Smooth muscle cell (in vitro differentiated cells): Measurements from ENCODE around the gene RAB6B. TPM values are rescaled to one million over a fixed set of nuclear protein-coding genes. Genes with fewer than 3 reads are reported as not detected.

Experiments
- DNase-seq: peaks from one replicate; lab custom pipeline; 2025; ENCODE audit not compliant: unreplicated experiment; lab: John Stamatoyannopoulos, UW
- H2AFZ ChIP-seq: fragments of 200-600 bp; sonication (generic); 2 replicates; pipeline ENCODE4 v1.6.0; 2016; ENCODE audit warnings: antibody characterized with exemption, low read depth, mild to moderate bottlenecking
- H3F3A ChIP-seq: fragments of 200-600 bp; sonication (generic); 2 replicates; pipeline ENCODE4 v1.6.0; 2017; ENCODE audit warnings: antibody characterized with exemption, low read depth
- H3K27ac ChIP-seq: fragments of 200-600 bp; sonication (generic); 2 replicates; pipeline ENCODE4 v1.5.1; 2016; ENCODE audit warnings: low read depth, mild to moderate bottlenecking
- H3K27me3 ChIP-seq: fragments of 200-600 bp; sonication (generic); 2 replicates; pipeline ENCODE4 v1.6.1; 2016; ENCODE audit warnings: low read depth, mild to moderate bottlenecking
- H3K36me3 ChIP-seq: fragments of 200-600 bp; sonication (generic); 2 replicates; pipeline ENCODE4 v1.5.1; 2016; ENCODE audit warnings: low read depth
- H3K4me1 ChIP-seq: fragments of 200-600 bp; sonication (generic); 2 replicates; pipeline ENCODE4 v1.5.1; 2016; ENCODE audit warnings: low read depth
- H3K4me2 ChIP-seq: fragments of 200-600 bp; sonication (generic); 2 replicates; pipeline ENCODE4 v1.6.0; 2016; ENCODE audit warnings: mild to moderate bottlenecking
- H3K4me3 ChIP-seq: fragments of 200-600 bp; sonication (generic); 2 replicates; pipeline ENCODE4 v1.5.1; 2016; ENCODE audit warnings: mild to moderate bottlenecking
- H3K79me2 ChIP-seq: fragments of 200-600 bp; sonication (generic); 2 replicates; pipeline ENCODE4 v1.6.0; 2016; ENCODE audit warnings: low read depth, mild to moderate bottlenecking
- H3K9ac ChIP-seq: fragments of 200-600 bp; sonication (generic); 2 replicates; pipeline ENCODE4 v1.6.0; 2016; ENCODE audit warnings: low read depth
- H3K9me3 ChIP-seq: fragments of 200-600 bp; sonication (generic); replicated peaks from 2 replicates; pipeline ENCODE4 v1.5.1; 2016; ENCODE audit warnings: low read depth
- H4K20me1 ChIP-seq: fragments of 200-600 bp; sonication (generic); 2 replicates; pipeline ENCODE4 v1.6.0; 2016; ENCODE audit warnings: low read depth
- WGBS: methylation state at CpG from one replicate; pipeline ENCODE4 v1.1.7; 2016; ENCODE audit warnings: low lambda C conversion rate; 5-methylcytosine and 5-hydroxymethylcytosine counted together
- polyA plus RNA-seq: library from polyadenylated mRNA; unstranded; fragments of >200 nt; fragmentation: Nextera tagmentation; extraction: Ambion mirVana; gene quantifications from 2 replicates; pipeline ENCODE4 v1.2.1, GENCODE V29; 2016
- total RNA-seq: library from RNA; depleted of rRNA; stranded (reverse); fragments of >200 nt; gene quantifications from 2 replicates; pipeline ENCODE4 v1.2.3, GENCODE V29; 2014
- TF ChIP-seq, protein P1 (sequence below): fragments of 200-600 bp; sonication (generic); IDR thresholded peaks from 2 replicates; pipeline ENCODE4 v1.5.1; 2017; ENCODE audit warnings: borderline replicate concordance, mild to moderate bottlenecking, antibody characterized with exemption; ENCODE audit not compliant: insufficient read depth, poor library complexity, severe bottlenecking

RAB6B gene
- total and polyA plus RNA-seq, 2 experiments from 2014 or later, result 1.2 to 2.0 TPM

DNA sequence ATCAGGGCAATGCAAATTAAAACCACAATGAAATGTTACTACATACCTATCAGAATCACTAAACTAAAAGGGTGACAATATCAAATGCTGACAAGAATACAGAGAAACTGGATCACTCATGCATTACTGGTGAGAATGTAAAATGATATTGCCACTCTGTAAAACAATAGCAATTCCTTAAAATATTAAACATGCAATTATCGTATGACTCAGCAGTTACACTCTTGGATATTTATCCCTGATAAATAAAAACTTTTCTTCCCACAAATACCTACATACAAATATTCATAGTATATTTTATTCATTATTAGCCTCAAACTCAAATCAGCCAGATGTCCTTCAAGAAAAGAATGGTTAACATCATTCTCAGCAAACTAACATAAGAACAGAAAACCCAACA lies 25.9 kb upstream of the RAB6B start:
- DNase-seq, result no peak
- Histone ChIP-seq H3K9me3 (no peaks in the 10 kb centered on the region), H3F3A (no peaks in the 10 kb centered on the region), H3K36me3 (no peaks in the 10 kb centered on the region), H3K27ac (no peak overlapping the region), H3K27me3 (no peaks in the 10 kb centered on the region), H3K79me2 (no peaks in the 10 kb centered on the region), H4K20me1 (no peaks in the 10 kb centered on the region), H3K4me2 (no peak overlapping the region), H2AFZ (no peak overlapping the region), H3K4me1 (no peaks in the 10 kb centered on the region), H3K4me3 (no peak overlapping the region), H3K9ac (no peak overlapping the region)
- TF ChIP-seq, protein P1, sequence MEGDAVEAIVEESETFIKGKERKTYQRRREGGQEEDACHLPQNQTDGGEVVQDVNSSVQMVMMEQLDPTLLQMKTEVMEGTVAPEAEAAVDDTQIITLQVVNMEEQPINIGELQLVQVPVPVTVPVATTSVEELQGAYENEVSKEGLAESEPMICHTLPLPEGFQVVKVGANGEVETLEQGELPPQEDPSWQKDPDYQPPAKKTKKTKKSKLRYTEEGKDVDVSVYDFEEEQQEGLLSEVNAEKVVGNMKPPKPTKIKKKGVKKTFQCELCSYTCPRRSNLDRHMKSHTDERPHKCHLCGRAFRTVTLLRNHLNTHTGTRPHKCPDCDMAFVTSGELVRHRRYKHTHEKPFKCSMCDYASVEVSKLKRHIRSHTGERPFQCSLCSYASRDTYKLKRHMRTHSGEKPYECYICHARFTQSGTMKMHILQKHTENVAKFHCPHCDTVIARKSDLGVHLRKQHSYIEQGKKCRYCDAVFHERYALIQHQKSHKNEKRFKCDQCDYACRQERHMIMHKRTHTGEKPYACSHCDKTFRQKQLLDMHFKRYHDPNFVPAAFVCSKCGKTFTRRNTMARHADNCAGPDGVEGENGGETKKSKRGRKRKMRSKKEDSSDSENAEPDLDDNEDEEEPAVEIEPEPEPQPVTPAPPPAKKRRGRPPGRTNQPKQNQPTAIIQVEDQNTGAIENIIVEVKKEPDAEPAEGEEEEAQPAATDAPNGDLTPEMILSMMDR, result no peak
- WGBS, result 96% methylated on average over 1 of the region's 1 CpG

DNA sequence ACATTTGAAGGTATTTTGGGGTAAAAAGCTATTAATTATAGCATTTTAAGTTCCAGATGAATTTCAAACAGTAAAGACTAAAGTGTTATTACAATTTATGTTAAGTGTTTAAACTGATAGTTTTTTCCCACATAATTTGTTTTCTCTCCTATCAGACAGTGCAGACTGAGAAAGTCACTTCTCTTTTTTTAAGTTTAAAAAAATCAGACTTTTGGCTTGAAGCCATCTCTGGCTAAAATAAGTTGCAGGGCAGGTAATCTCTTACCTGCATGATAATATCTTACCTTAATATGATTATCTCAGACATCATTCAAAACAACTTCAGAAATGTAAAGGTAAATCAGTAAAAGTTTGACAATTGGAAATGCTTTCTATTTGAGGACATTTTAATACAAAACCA lies 21.5 kb upstream of the RAB6B start:
- no peak overlapping the region for H3K9ac ChIP-seq
- no peaks in the 10 kb centered on the region for H4K20me1 ChIP-seq
- no peaks in the 10 kb centered on the region for H3K27me3 ChIP-seq
- DNase-seq, result no peak
- no peak overlapping the region for H2AFZ ChIP-seq
- no peaks in the 10 kb centered on the region for H3K9me3 ChIP-seq
- H3K4me3 ChIP-seq, result no peak overlapping the region
- no peaks in the 10 kb centered on the region for H3K36me3 ChIP-seq
- H3K4me1 ChIP-seq, result no peaks in the 10 kb centered on the region
- H3K79me2 ChIP-seq, result no peaks in the 10 kb centered on the region
- H3F3A ChIP-seq, result no peaks in the 10 kb centered on the region
- no peak overlapping the region for H3K4me2 ChIP-seq
- TF ChIP-seq, protein P1, result no peak
- H3K27ac ChIP-seq, result no peak overlapping the region

DNA sequence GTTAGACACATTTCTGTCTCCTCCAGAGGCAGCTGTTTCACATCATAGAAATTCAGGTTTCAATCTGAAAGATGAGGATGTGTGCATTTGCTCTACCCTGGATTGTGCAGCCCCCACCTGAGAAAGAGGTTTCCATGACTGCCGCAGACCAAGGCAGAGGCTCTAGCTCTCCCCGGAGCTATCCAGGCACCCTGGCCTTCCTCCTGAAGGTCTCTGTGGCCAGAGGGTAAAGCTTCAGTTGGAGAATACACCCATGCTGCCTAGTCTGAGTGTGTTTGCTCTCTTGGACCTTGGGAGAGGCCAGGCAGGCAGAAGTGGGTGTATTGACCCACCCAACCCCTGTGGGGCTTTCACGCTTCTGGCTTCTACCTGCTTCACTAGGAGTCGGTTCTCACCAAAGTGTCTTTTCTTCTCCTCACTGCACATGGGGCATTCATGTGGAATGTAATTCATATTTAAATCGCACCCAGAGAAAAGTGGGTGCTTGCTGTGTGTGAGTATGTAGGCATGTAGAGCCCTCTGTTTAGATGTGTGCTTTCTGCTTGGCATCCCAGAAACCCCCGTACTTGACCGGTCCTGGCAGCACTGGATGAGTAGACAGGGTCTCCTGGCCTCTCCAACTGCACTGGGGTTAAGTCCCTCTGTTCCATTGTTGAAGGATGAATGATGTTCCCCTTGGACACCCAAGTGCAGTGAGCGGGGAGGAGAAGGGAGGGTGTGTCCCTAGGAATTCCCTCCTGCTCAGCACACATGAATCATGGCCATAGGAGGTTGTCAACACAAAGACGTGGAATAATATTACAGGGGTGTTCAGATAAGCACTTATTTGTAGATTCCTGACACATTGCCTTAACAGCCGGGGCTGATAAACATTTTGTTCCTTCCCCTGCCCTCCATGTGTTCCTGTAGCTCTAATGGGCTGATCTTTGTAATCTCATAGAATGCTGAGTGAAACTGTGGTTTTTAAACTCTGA lies 20.3 kb upstream of the RAB6B start:
- TF ChIP-seq, protein P1, result no peak
- Histone ChIP-seq H3K4me3 (no peak overlapping the region), H3K4me1 (no peaks in the 10 kb centered on the region), H3K36me3 (no peaks in the 10 kb centered on the region), H3K9me3 (no peaks in the 10 kb centered on the region), H4K20me1 (no peaks in the 10 kb centered on the region), H3K4me2 (no peak overlapping the region), H3K27ac (no peak overlapping the region), H3F3A (no peaks in the 10 kb centered on the region), H2AFZ (no peak overlapping the region), H3K79me2 (no peaks in the 10 kb centered on the region), H3K27me3 (peaks cover 4% of the 10 kb centered on the region), H3K9ac (no peak overlapping the region)
- no peak for DNase-seq
- 83% methylated on average over 10 of the region's 10 CpGs for WGBS
